ENCODE measurements around the gene TOP1. TPM values are rescaled to one million over a fixed set of nuclear protein-coding genes. Genes with fewer than 3 reads are reported as not detected.

TOP1 gene
- total RNA-seq, 2 donors from 2014 or later: 80.6 to 85.5 TPM

DNA sequence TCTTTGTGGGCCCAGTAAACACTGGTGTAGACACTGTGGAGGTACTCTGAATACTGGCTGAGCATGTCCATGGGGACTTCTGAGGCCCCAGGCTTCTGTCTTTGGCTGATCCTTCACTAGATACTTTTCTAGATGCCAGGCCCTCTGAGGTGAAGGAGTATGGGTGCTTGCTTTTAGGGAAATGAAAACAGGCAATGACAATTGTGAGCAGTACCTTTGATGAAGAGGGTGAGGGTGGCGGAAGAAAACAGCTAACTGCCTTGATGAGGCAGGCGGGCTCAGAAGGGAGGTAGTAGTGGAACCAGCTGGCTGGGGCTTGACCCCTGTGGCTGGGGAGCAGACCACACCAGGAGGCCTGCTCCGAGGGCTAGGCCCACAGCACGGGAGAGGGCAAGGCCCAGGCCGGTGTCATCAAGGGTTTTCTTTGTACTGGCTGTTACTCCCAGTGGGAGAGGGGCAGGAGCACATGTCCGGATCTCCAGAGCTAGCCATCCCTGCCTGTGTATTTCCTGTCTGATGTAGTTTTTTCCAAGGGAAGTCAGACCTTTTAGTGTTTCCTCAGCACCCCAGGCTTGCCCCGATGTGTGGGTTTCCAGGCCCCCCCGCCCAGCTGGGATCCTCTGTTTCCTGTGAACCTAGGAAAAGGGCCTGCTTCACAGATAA lies 112.7 kb downstream of the TOP1 start:
- H3K9me3 ChIP-seq: no peaks in the 10 kb centered on the region
- no peak for TF ChIP-seq CTCF (IDR thresholded peaks at IDR 0.05)
- H3K4me1 ChIP-seq: no peaks in the 10 kb centered on the region
- intact Hi-C loops (cut with DNase I): no loop called here
- no peak for DNase-seq
- no peaks in the 10 kb centered on the region for H3K36me3 ChIP-seq
- H3K27me3 ChIP-seq: no peaks in the 10 kb centered on the region
- peak overlapping the region in 1 of 2 donors; percentile 38 for H3K9ac ChIP-seq (ENCODE audit: low read depth in 2 of 2, low read length in 2 of 2)
- peak overlapping the region; percentile 24 for H3K27ac ChIP-seq
- H3K4me3 ChIP-seq: no peak overlapping the region

DNA sequence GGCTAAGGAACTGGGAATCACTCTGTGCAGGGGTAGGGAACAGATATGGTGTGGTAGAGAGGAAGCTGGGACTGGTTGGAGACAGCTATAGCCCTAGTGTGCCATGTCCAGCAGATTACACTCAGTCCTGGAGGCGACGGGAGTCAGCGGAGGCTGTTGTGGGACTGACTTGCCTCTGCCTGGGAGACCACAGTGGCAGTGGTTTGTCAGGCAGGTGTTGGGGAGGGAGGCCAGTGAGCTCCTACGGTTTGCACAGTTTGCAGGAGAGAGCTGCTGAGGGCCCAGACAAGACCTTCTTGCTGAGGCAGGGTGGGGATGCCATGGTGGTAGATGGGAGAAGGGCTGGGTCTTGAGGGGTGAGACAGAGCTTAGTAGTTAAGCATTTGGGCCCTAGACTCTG lies 113.6 kb downstream of the TOP1 start:
- Histone ChIP-seq H3K4me3 (no peak overlapping the region), H3K27me3 (no peaks in the 10 kb centered on the region), H3K36me3 (no peaks in the 10 kb centered on the region), H3K27ac (peak overlapping the region; percentile 24), H3K9ac (ENCODE audit: low read depth in 2 of 2, low read length in 2 of 2) (no peak overlapping the region), H3K4me1 (no peaks in the 10 kb centered on the region), H3K9me3 (no peaks in the 10 kb centered on the region)
- intact Hi-C loops (cut with DNase I): no loop called here
- no peak for TF ChIP-seq CTCF (IDR thresholded peaks at IDR 0.05)
- no peak for DNase-seq

DNA sequence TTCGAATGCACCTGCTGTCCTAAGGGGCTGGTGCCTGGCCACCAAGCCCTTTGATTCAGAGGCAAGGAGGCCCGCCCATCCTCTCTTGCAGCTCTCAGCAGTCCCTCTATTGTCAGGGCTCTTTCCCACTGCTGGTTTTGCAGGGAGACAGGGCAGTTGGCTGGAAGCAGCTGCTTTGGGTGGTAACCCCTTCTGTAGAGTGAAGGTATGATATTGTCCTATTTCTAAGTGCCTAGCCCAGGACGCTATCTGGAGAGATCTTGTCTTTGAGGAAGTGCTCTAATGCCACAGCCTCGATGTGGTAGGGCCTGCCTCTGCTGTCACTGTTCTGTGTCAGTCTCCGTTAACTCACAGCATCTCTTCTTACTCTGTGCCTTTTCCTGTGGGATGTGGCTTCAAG lies 114.3 kb downstream of the TOP1 start:
- TF ChIP-seq CTCF (IDR thresholded peaks at IDR 0.05): no peak
- H3K27ac ChIP-seq: no peak overlapping the region
- no peaks in the 10 kb centered on the region for H3K36me3 ChIP-seq
- no peak for DNase-seq
- intact Hi-C loops (cut with DNase I): no loop called here
- no peaks in the 10 kb centered on the region for H3K4me1 ChIP-seq
- no peaks in the 10 kb centered on the region for H3K27me3 ChIP-seq
- no peak overlapping the region for H3K4me3 ChIP-seq
- no peaks in the 10 kb centered on the region for H3K9me3 ChIP-seq
- H3K9ac ChIP-seq (ENCODE audit: low read depth in 2 of 2, low read length in 2 of 2): no peak overlapping the region

- no peak for DNase-seq
- intact Hi-C loops (cut with DNase I): no loop called here
- TF ChIP-seq CTCF (IDR thresholded peaks at IDR 0.05): no peak
- Histone ChIP-seq H3K27me3 (no peaks in the 10 kb centered on the region), H3K9me3 (no peaks in the 10 kb centered on the region), H3K9ac (ENCODE audit: low read depth in 2 of 2, low read length in 2 of 2) (no peak overlapping the region), H3K36me3 (no peaks in the 10 kb centered on the region), H3K27ac (no peak overlapping the region), H3K4me3 (no peak overlapping the region), H3K4me1 (no peaks in the 10 kb centered on the region)
Observed at GRCh38 chr20:41143354-41143753, 114.7 kb downstream of the TOP1 start.

DNA sequence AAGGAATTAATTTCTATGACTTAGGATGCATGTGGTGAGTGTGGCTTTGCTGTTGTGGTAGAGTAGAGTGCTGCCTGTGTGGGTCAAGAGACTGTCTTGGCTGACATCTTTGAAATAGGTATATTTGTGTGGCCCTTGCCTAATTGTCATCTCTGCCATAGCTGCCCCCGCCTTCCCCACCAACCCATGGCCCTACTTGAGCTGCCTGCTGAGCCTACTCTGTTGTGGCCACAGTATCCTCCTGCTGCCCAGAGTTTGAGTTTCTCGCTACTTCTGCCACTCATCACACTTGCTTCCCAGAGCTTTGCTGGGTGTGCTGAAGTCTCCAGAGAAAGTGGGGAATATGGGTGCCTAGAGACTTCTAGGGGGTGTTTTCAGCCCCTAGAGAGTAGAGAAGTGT lies 116.7 kb downstream of the TOP1 start:
- Histone ChIP-seq H3K27ac (no peak overlapping the region), H3K4me1 (peaks cover 11% of the 10 kb centered on the region)
- TF ChIP-seq CTCF (IDR thresholded peaks at IDR 0.05): no peak

More for the DNA sequence above, 116.7 kb downstream of the TOP1 start:
- Histone ChIP-seq H3K27me3 (no peaks in the 10 kb centered on the region), H3K36me3 (no peaks in the 10 kb centered on the region), H3K4me3 (no peak overlapping the region), H3K9ac (ENCODE audit: low read depth in 2 of 2, low read length in 2 of 2) (no peak overlapping the region), H3K9me3 (no peaks in the 10 kb centered on the region)
- intact Hi-C loops (cut with DNase I): no loop called here
- no peak for DNase-seq

Data from colonic mucosa (tissue), 4 donors.